Esophagus muscularis mucosa (tissue), 4 donors: ENCODE measurements around the gene NEFH. TPM values are rescaled to one million over a fixed set of nuclear protein-coding genes. Genes with fewer than 3 reads are reported as not detected.

Experiments used
- DNase-seq: peaks from one replicate; pipeline ENCODE4 v3.0.0-alpha.2; 2017; ENCODE audit errors: extremely low spot score
- H3K27ac ChIP-seq, 4 donors: fragments of 200-600 bp; sonication (generic); replicated peaks in 1 of 4; 1 replicate in 3 of 4; 2 replicates in 1 of 4; pipeline ENCODE4 v1.5.1; 2016 to 2019; ENCODE audit warnings: mild to moderate bottlenecking in 1 of 4
- H3K27me3 ChIP-seq, 4 donors: fragments of 200-600 bp; sonication (generic); one replicate each; pipeline versions ENCODE4 v1.5.1 to v1.6.0; 2016 to 2019
- H3K36me3 ChIP-seq, 4 donors: fragments of 200-600 bp; sonication (generic); one replicate each; pipeline ENCODE4 v1.5.1; 2016 to 2019
- H3K4me1 ChIP-seq, 4 donors: fragments of 200-600 bp; sonication (generic); one replicate each; pipeline ENCODE4 v1.5.1; 2016 to 2019
- H3K4me3 ChIP-seq, 4 donors: fragments of 200-600 bp; sonication (generic); 1 replicate in 2 of 4; 2 replicates in 2 of 4; pipeline ENCODE4 v1.5.1; 2016 to 2019; ENCODE audit warnings: mild to moderate bottlenecking in 4 of 4, moderate library complexity in 1 of 4
- H3K9me3 ChIP-seq, 4 donors: fragments of 200-600 bp; sonication (generic); 1 replicate in 3 of 4; 2 replicates in 1 of 4; pipeline ENCODE4 v1.5.1; 2016 to 2019
- CTCF ChIP-seq, 3 experiments: fragments of 200-600 bp in 2 of 3; fragments of 450-650 bp in 1 of 3; sonication (generic) in 2 of 3; IDR thresholded peaks; one replicate each; pipeline ENCODE4 v1.5.1; 2017 to 2019; ENCODE audit warnings: antibody characterized with exemption in 3 of 3, mild to moderate bottlenecking in 2 of 3, moderate library complexity in 1 of 3
- EP300 ChIP-seq: sonication (generic); formaldehyde crosslinking; IDR thresholded peaks from one replicate; pipeline ENCODE4 v1.6.1; 2017; ENCODE audit warnings: antibody characterized with exemption
- POLR2A ChIP-seq: fragments of 450-650 bp; IDR thresholded peaks from one replicate; pipeline ENCODE4 v1.6.1; 2017; ENCODE audit warnings: antibody characterized with exemption, moderate library complexity, mild to moderate bottlenecking, low read depth
- POLR2AphosphoS5 ChIP-seq, 2 donors: sonication (generic); formaldehyde crosslinking; IDR thresholded peaks; one replicate each; pipeline ENCODE4 v1.6.1; 2017; ENCODE audit warnings: antibody characterized with exemption in 2 of 2
- WGBS: methylation state at CpG from one replicate; pipeline ENCODE4 v1.1.5; 2018; 5-methylcytosine and 5-hydroxymethylcytosine counted together
- intact Hi-C: fragments of 100-400 bp; cut with DNase I; formaldehyde crosslinking; loops from one replicate; pipeline ENCODE4 v1.15.1; 2023
- total RNA-seq, 4 donors: library from RNA; depleted of rRNA; stranded (reverse); fragments of >200 nt; gene quantifications; one replicate each; pipeline versions ENCODE4 v1.1.0 to v1.2.1, GENCODE V29; 2016

Gene NEFH
- total RNA-seq, 4 donors from 2014 or later = 1.2 to 2.7 (median 2.0) TPM

GRCh38 chr22:29445508-29445907 lies 34.5 kb upstream of the NEFH start:
- TF ChIP-seq EP300 (no peak), POLR2A (no peak), CTCF (IDR thresholded peaks at IDR 0.05) (no peak), POLR2AphosphoS5 (IDR thresholded peaks at IDR 0.05) (no peak)
- no peaks in the 10 kb centered on the region for H3K9me3 ChIP-seq
- peaks cover 0 to 10% (median 0%) of the 10 kb centered on the region in 4 donors for H3K27me3 ChIP-seq
- intact Hi-C loops = no loop called here
- DNase-seq = no peak
- H3K4me1 ChIP-seq = no peaks in the 10 kb centered on the region
- no peak overlapping the region for H3K4me3 ChIP-seq
- 77% methylated on average over 4 of the region's 4 CpGs for WGBS
- H3K36me3 ChIP-seq = no peaks in the 10 kb centered on the region
- no peak overlapping the region for H3K27ac ChIP-seq

GRCh38 chr22:29447906-29448305 lies 32.1 kb upstream of the NEFH start:
- intact Hi-C loops = no loop called here
- 90% methylated on average over 5 of the region's 5 CpGs for WGBS

GRCh38 chr22:29449296-29449875 lies 30.6 kb upstream of the NEFH start:
- Histone ChIP-seq H3K27ac (no peak overlapping the region), H3K9me3 (no peaks in the 10 kb centered on the region), H3K36me3 (no peaks in the 10 kb centered on the region), H3K27me3 (peaks cover 0 to 5% (median 0%) of the 10 kb centered on the region in 4 donors), H3K4me3 (no peak overlapping the region), H3K4me1 (peaks cover 0 to 6% (median 0%) of the 10 kb centered on the region in 4 donors)
- TF ChIP-seq CTCF (IDR thresholded peaks at IDR 0.05) (no peak), POLR2AphosphoS5 (IDR thresholded peaks at IDR 0.05) (no peak), EP300 (no peak), POLR2A (no peak)
- 94% methylated on average over 8 of the region's 11 CpGs for WGBS
- DNase-seq = no peak
- intact Hi-C loops = no loop called here

More at GRCh38 chr22:29447906-29448305, 32.1 kb upstream of the NEFH start:
- no peak for TF ChIP-seq EP300
- TF ChIP-seq POLR2AphosphoS5 (IDR thresholded peaks at IDR 0.05) = no peak
- no peak for TF ChIP-seq CTCF (IDR thresholded peaks at IDR 0.05)
- TF ChIP-seq POLR2A = no peak
- no peaks in the 10 kb centered on the region for H3K9me3 ChIP-seq
- no peak overlapping the region for H3K27ac ChIP-seq
- H3K4me3 ChIP-seq = no peak overlapping the region
- no peak for DNase-seq
- peaks cover 0 to 10% (median 0%) of the 10 kb centered on the region in 4 donors for H3K27me3 ChIP-seq
- no peaks in the 10 kb centered on the region for H3K36me3 ChIP-seq
- no peaks in the 10 kb centered on the region for H3K4me1 ChIP-seq

GRCh38 chr22:29450222-29450621 lies 29.8 kb upstream of the NEFH start:
- Histone ChIP-seq H3K36me3 (no peaks in the 10 kb centered on the region), H3K9me3 (no peaks in the 10 kb centered on the region), H3K27me3 (no peaks in the 10 kb centered on the region), H3K4me3 (no peak overlapping the region), H3K4me1 (peaks cover 0 to 7% (median 0%) of the 10 kb centered on the region in 4 donors), H3K27ac (no peak overlapping the region)
- no peak for DNase-seq
- intact Hi-C loops = no loop called here
- TF ChIP-seq POLR2AphosphoS5 (IDR thresholded peaks at IDR 0.05) (no peak), POLR2A (no peak), EP300 (no peak), CTCF (IDR thresholded peaks at IDR 0.05) (no peak)
- WGBS = 87% methylated on average over 8 of the region's 8 CpGs

GRCh38 chr22:29451863-29452262 lies 28.2 kb upstream of the NEFH start:
- Histone ChIP-seq H3K4me1 (peaks cover 0 to 11% (median 5%) of the 10 kb centered on the region in 4 donors), H3K9me3 (no peaks in the 10 kb centered on the region), H3K27ac (no peak overlapping the region), H3K27me3 (no peaks in the 10 kb centered on the region), H3K4me3 (no peak overlapping the region), H3K36me3 (no peaks in the 10 kb centered on the region)
- DNase-seq = no peak
- intact Hi-C loops = no loop called here
- WGBS = 90% methylated on average over 4 of the region's 4 CpGs
- TF ChIP-seq CTCF (IDR thresholded peaks at IDR 0.05) (no peak), EP300 (no peak), POLR2AphosphoS5 (IDR thresholded peaks at IDR 0.05) (no peak), POLR2A (no peak)
